Prostate gland (tissue), 2 donors: Measurements from ENCODE around the gene UPF1.

Experiments
- CTCF ChIP-seq, 4 experiments: fragments of 200-600 bp in 2 of 4; fragments of 450-650 bp in 2 of 4; sonication (generic) in 2 of 4; IDR thresholded peaks; 1 replicate in 3 of 4; 2 replicates in 1 of 4; pipeline ENCODE4 v1.5.1; 2016 to 2019; ENCODE audit warnings: antibody characterized with exemption in 4 of 4, mild to moderate bottlenecking in 2 of 4, moderate library complexity in 2 of 4
- POLR2A ChIP-seq: fragments of 450-650 bp; IDR thresholded peaks from one replicate; pipeline ENCODE4 v1.6.1; 2016; ENCODE audit warnings: antibody characterized with exemption, mild to moderate bottlenecking

- no peak for TF ChIP-seq CTCF (IDR thresholded peaks at IDR 0.05)
- no peak for TF ChIP-seq POLR2A
Measured at GRCh38 chr19:18859676-18860301, 28.0 kb downstream of the UPF1 start.
